ENCODE results near the gene PDE7B.

DNA sequence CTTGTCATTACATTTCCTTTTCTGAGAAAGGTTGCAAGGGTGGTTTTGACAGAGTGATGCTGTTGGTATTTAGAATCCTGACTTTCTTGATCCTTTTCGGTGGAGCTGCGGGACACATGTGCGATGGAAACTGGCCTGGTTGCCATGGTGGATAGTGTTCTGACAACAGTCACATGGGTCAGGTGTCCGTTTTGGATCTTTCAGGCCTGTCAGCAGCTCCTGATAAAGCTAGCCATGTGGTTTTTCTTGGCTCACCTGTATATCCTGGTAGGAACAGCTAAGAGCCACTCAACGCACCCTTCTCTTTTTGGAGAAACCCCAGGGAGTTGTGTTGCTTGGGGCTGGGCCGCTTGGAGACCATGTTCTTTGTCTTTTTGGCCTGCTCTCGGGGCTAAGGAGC lies 221.2 kb downstream of the PDE7B start:
- no peak for TF ChIP-seq MEIS1 (CRISPR knock-in tag; IDR thresholded peaks at IDR 0.05; ENCODE audit: borderline replicate concordance)
- no peak for TF ChIP-seq ZNF10 (tag by site-specific recombination; IDR thresholded peaks at IDR 0.05)
- no peak for TF ChIP-seq ZFHX2 (tag by site-specific recombination; conservative IDR thresholded peaks at IDR 0.05)
- TF ChIP-seq, protein P1, sequence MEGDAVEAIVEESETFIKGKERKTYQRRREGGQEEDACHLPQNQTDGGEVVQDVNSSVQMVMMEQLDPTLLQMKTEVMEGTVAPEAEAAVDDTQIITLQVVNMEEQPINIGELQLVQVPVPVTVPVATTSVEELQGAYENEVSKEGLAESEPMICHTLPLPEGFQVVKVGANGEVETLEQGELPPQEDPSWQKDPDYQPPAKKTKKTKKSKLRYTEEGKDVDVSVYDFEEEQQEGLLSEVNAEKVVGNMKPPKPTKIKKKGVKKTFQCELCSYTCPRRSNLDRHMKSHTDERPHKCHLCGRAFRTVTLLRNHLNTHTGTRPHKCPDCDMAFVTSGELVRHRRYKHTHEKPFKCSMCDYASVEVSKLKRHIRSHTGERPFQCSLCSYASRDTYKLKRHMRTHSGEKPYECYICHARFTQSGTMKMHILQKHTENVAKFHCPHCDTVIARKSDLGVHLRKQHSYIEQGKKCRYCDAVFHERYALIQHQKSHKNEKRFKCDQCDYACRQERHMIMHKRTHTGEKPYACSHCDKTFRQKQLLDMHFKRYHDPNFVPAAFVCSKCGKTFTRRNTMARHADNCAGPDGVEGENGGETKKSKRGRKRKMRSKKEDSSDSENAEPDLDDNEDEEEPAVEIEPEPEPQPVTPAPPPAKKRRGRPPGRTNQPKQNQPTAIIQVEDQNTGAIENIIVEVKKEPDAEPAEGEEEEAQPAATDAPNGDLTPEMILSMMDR (tag by site-specific recombination; IDR thresholded peaks at IDR 0.05) = no peak
- TF ChIP-seq ZNF221 (tag by site-specific recombination; IDR thresholded peaks at IDR 0.05; ENCODE audit: borderline replicate concordance) = no peak
- no peak for TF ChIP-seq BCL11A (tag by site-specific recombination; IDR thresholded peaks at IDR 0.05; ENCODE audit: low read depth)
- TF ChIP-seq ZBTB7A (tag by site-specific recombination; IDR thresholded peaks at IDR 0.05; ENCODE audit: low read depth) = no peak

Measured in HEK293 (cell line).